Nephron (organoid): ENCODE data around the gene TMEM135.

Source experiments
- H3K27ac Mint-ChIP-seq, 3 experiments: 2 replicates each; pipeline ENCODE4 v1.8.0; 2020; ENCODE audit warnings: mixed read lengths in 3 of 3, mild to moderate bottlenecking in 2 of 3, moderate library complexity in 1 of 3
- H3K27me3 Mint-ChIP-seq: 2 replicates; pipeline ENCODE4 v1.8.0; 2021; ENCODE audit warnings: low read depth, mild to moderate bottlenecking, moderate library complexity, mixed read lengths
- H3K36me3 Mint-ChIP-seq: 2 replicates; pipeline ENCODE4 v1.8.0; 2020; ENCODE audit warnings: low read depth, mixed read lengths
- H3K4me1 Mint-ChIP-seq: 2 replicates; pipeline ENCODE4 v1.8.0; 2020; ENCODE audit warnings: mixed read lengths
- H3K4me3 Mint-ChIP-seq, 3 experiments: 2 replicates each; pipeline ENCODE4 v1.8.0; 2020; ENCODE audit warnings: mild to moderate bottlenecking in 3 of 3, mixed read lengths in 3 of 3, moderate library complexity in 2 of 3
- H3K9me3 Mint-ChIP-seq: 2 replicates; pipeline ENCODE4 v1.8.0; 2020; ENCODE audit warnings: mixed read lengths
- CTCF ChIP-seq, 3 experiments: fragments of 200-600 bp; sonication (generic); IDR thresholded peaks; one replicate each; pipeline ENCODE4 v1.5.0; 2021; ENCODE audit warnings: antibody characterized with exemption in 3 of 3; ENCODE audit not compliant: unreplicated experiment in 3 of 3

TMEM135 gene

GRCh38 chr11:87256694-87257340, 219.1 kb downstream of the TMEM135 start:
- no peak overlapping the region for H3K4me3 Mint-ChIP-seq
- peaks cover 3% of the 10 kb centered on the region for H3K9me3 Mint-ChIP-seq
- H3K36me3 Mint-ChIP-seq: no peaks in the 10 kb centered on the region
- H3K4me1 Mint-ChIP-seq: peaks cover 39% of the 10 kb centered on the region
- TF ChIP-seq CTCF (IDR thresholded peaks at IDR 0.05; ENCODE audit: unreplicated experiment in 3 of 3): no peak
- no peaks in the 10 kb centered on the region for H3K27me3 Mint-ChIP-seq
- H3K27ac Mint-ChIP-seq: no peak overlapping the region

- H3K36me3 Mint-ChIP-seq: no peaks in the 10 kb centered on the region
- no peaks in the 10 kb centered on the region for H3K27me3 Mint-ChIP-seq
- peaks cover 3% of the 10 kb centered on the region for H3K9me3 Mint-ChIP-seq
- TF ChIP-seq CTCF (IDR thresholded peaks at IDR 0.05; ENCODE audit: unreplicated experiment in 3 of 3): no peak
- peaks cover 43% of the 10 kb centered on the region for H3K4me1 Mint-ChIP-seq
- no peak overlapping the region for H3K4me3 Mint-ChIP-seq
- peak overlapping the region; percentile 94 to 97 (median 94) for H3K27ac Mint-ChIP-seq
These were observed 220.6 kb downstream of the TMEM135 start for GRCh38 chr11:87258171-87258833.

- TF ChIP-seq CTCF (IDR thresholded peaks at IDR 0.05; ENCODE audit: unreplicated experiment in 3 of 3): no peak
- Mint-ChIP-seq H3K4me1 (peaks cover 50% of the 10 kb centered on the region), H3K27ac (peak overlapping the region; percentile 94 to 97 (median 94)), H3K9me3 (peaks cover 3% of the 10 kb centered on the region), H3K27me3 (no peaks in the 10 kb centered on the region), H3K36me3 (no peaks in the 10 kb centered on the region), H3K4me3 (peak overlapping the region in 1 of 3 experiments; percentile 25)
These were observed 222.0 kb downstream of the TMEM135 start for GRCh38 chr11:87259736-87260135.

GRCh38 chr11:87260811-87261210, 223.1 kb downstream of the TMEM135 start:
- Mint-ChIP-seq H3K27me3 (no peaks in the 10 kb centered on the region), H3K9me3 (peaks cover 3% of the 10 kb centered on the region), H3K36me3 (no peaks in the 10 kb centered on the region), H3K27ac (peak overlapping the region; percentile 53 to 94 (median 85)), H3K4me3 (no peak overlapping the region), H3K4me1 (peaks cover 57% of the 10 kb centered on the region)
- TF ChIP-seq CTCF (IDR thresholded peaks at IDR 0.05; ENCODE audit: unreplicated experiment in 3 of 3): no peak

GRCh38 chr11:87263264-87263838, 225.6 kb downstream of the TMEM135 start:
- Mint-ChIP-seq H3K4me1 (peaks cover 66% of the 10 kb centered on the region), H3K9me3 (no peaks in the 10 kb centered on the region), H3K27ac (peak overlapping the region; percentile 34 to 97 (median 58)), H3K27me3 (no peaks in the 10 kb centered on the region), H3K4me3 (peak overlapping the region in 1 of 3 experiments; percentile 44), H3K36me3 (no peaks in the 10 kb centered on the region)
- no peak for TF ChIP-seq CTCF (IDR thresholded peaks at IDR 0.05; ENCODE audit: unreplicated experiment in 3 of 3)
